ENCODE results near the gene TENM4.

DNA sequence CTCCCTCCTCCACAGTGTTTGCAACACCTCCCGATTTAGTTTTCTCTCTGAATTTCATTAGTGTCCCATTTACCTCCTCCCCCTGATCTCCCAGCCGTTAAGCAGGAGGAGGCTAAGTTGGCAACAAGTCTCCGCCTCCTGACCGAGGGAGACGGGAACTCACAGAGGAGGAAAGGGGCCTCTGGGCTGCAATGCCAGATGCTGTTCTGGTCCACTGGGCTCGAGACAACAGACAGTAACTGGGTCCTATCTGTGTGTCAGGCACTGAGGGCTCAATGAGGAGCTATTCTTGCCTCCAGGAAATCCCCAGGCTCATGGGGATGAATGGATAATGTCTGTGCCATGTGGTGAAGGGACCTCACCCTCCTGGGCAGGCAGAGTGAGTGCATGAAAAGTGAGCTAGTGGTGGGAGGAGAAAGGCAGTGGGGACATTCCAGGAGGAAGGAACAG is 228.1 kb downstream of the TENM4 start:
- TF ChIP-seq, protein P1, sequence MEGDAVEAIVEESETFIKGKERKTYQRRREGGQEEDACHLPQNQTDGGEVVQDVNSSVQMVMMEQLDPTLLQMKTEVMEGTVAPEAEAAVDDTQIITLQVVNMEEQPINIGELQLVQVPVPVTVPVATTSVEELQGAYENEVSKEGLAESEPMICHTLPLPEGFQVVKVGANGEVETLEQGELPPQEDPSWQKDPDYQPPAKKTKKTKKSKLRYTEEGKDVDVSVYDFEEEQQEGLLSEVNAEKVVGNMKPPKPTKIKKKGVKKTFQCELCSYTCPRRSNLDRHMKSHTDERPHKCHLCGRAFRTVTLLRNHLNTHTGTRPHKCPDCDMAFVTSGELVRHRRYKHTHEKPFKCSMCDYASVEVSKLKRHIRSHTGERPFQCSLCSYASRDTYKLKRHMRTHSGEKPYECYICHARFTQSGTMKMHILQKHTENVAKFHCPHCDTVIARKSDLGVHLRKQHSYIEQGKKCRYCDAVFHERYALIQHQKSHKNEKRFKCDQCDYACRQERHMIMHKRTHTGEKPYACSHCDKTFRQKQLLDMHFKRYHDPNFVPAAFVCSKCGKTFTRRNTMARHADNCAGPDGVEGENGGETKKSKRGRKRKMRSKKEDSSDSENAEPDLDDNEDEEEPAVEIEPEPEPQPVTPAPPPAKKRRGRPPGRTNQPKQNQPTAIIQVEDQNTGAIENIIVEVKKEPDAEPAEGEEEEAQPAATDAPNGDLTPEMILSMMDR (IDR thresholded peaks at IDR 0.05): no peak
- TF ChIP-seq, protein P2, sequence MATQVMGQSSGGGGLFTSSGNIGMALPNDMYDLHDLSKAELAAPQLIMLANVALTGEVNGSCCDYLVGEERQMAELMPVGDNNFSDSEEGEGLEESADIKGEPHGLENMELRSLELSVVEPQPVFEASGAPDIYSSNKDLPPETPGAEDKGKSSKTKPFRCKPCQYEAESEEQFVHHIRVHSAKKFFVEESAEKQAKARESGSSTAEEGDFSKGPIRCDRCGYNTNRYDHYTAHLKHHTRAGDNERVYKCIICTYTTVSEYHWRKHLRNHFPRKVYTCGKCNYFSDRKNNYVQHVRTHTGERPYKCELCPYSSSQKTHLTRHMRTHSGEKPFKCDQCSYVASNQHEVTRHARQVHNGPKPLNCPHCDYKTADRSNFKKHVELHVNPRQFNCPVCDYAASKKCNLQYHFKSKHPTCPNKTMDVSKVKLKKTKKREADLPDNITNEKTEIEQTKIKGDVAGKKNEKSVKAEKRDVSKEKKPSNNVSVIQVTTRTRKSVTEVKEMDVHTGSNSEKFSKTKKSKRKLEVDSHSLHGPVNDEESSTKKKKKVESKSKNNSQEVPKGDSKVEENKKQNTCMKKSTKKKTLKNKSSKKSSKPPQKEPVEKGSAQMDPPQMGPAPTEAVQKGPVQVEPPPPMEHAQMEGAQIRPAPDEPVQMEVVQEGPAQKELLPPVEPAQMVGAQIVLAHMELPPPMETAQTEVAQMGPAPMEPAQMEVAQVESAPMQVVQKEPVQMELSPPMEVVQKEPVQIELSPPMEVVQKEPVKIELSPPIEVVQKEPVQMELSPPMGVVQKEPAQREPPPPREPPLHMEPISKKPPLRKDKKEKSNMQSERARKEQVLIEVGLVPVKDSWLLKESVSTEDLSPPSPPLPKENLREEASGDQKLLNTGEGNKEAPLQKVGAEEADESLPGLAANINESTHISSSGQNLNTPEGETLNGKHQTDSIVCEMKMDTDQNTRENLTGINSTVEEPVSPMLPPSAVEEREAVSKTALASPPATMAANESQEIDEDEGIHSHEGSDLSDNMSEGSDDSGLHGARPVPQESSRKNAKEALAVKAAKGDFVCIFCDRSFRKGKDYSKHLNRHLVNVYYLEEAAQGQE (IDR thresholded peaks at IDR 0.05; ENCODE audit: low read depth, low read length): no peak
- TF ChIP-seq NRF1 (IDR thresholded peaks at IDR 0.05; ENCODE audit: low read depth, low read length) (no peak), RFX5 (IDR thresholded peaks at IDR 0.05; ENCODE audit: low read length) (no peak), RXRA (IDR thresholded peaks at IDR 0.05; ENCODE audit: borderline replicate concordance, low read depth) (no peak)

Measured in SK-N-SH (cell line).